HUES6 (cell line): ENCODE results near the gene OTC.

Experiments used
- H3K27ac ChIP-seq: 2 replicates; pipeline ENCODE4 v1.7.0; 2013; ENCODE audit warnings: low read depth, mild to moderate bottlenecking, low read length, inconsistent platforms
- H3K27me3 ChIP-seq: 2 replicates; pipeline ENCODE4 v1.6.1; 2013; ENCODE audit warnings: low read length; ENCODE audit not compliant: control insufficient read depth, insufficient read depth
- H3K36me3 ChIP-seq: 2 replicates; pipeline ENCODE4 v1.6.1; 2013; ENCODE audit warnings: low read length; ENCODE audit not compliant: control insufficient read depth, insufficient read depth
- H3K4me1 ChIP-seq: 2 replicates; pipeline ENCODE4 v1.6.1; 2013; ENCODE audit warnings: low read length; ENCODE audit not compliant: control insufficient read depth, insufficient read depth
- H3K4me3 ChIP-seq: 2 replicates; pipeline ENCODE4 v1.5.1; 2013; ENCODE audit warnings: low read depth, low read length
- H3K9ac ChIP-seq: one replicate; pipeline ENCODE4 v1.6.1; 2013; ENCODE audit warnings: mild to moderate bottlenecking, low read length
- H3K9me3 ChIP-seq: 2 replicates; pipeline ENCODE4 v1.6.1; 2013; ENCODE audit warnings: low read depth, low read length; ENCODE audit not compliant: control insufficient read depth, insufficient read depth

The OTC gene

GRCh38 chrX:38327007-38327774 lies 25.2 kb upstream of the OTC start, which contains the start of gene RPGR:
RPGR (minus strand) TSS chrX:38327509; CDS start chrX:38327367, 142 bp downstream.
- Histone ChIP-seq H3K27ac (peak within 1 kb of the TSS; percentile 79), H3K27me3 (no peaks in the 10 kb centered on the region)

GRCh38 chrX:38327775-38328081 lies 24.7 kb upstream of the OTC start:
- no peak overlapping the region for H3K9ac ChIP-seq
- H3K27me3 ChIP-seq = peaks cover 2% of the 10 kb centered on the region
- H3K4me3 ChIP-seq = peak overlapping the region; percentile 95
- H3K4me1 ChIP-seq = peaks cover 3% of the 10 kb centered on the region; the same call in 1 of the 2 replicates
- no peaks in the 10 kb centered on the region for H3K36me3 ChIP-seq
- H3K27ac ChIP-seq = no peak overlapping the region
- no peaks in the 10 kb centered on the region for H3K9me3 ChIP-seq

More at GRCh38 chrX:38327007-38327774, 25.2 kb upstream of the OTC start, which contains the start of gene RPGR:
- Histone ChIP-seq H3K4me1 (peaks cover 3% of the 10 kb centered on the region; the same call in 1 of the 2 replicates), H3K9ac (peak within 1 kb of the TSS; percentile 84), H3K36me3 (no peaks in the 10 kb centered on the region), H3K4me3 (peak within 1 kb of the TSS; percentile 95), H3K9me3 (no peaks in the 10 kb centered on the region)

- Histone ChIP-seq H3K4me3 (no peak overlapping the region), H3K9ac (no peak overlapping the region), H3K36me3 (no peaks in the 10 kb centered on the region), H3K9me3 (no peaks in the 10 kb centered on the region), H3K4me1 (peaks cover 3% of the 10 kb centered on the region; the same call in 1 of the 2 replicates), H3K27ac (no peak overlapping the region), H3K27me3 (peaks cover 3% of the 10 kb centered on the region)
These were observed 19.9 kb upstream of the OTC start for GRCh38 chrX:38332505-38332904.

- H3K27ac ChIP-seq = no peak overlapping the region
- H3K4me3 ChIP-seq = no peak overlapping the region
- H3K9me3 ChIP-seq = no peaks in the 10 kb centered on the region
- no peak overlapping the region for H3K9ac ChIP-seq
- H3K36me3 ChIP-seq = no peaks in the 10 kb centered on the region
- peaks cover 3% of the 10 kb centered on the region for H3K27me3 ChIP-seq
- H3K4me1 ChIP-seq = 0 out of 2 replicates have a peak, but pooled peaks cover 5% of the 10 kb centered on the region
These were observed 17.0 kb upstream of the OTC start for GRCh38 chrX:38335382-38335781.

- Histone ChIP-seq H3K4me3 (no peak overlapping the region), H3K36me3 (no peaks in the 10 kb centered on the region), H3K9me3 (no peaks in the 10 kb centered on the region), H3K9ac (no peak overlapping the region), H3K4me1 (0 out of 2 replicates have a peak, but pooled peaks cover 5% of the 10 kb centered on the region), H3K27ac (no peak overlapping the region), H3K27me3 (peaks cover 3% of the 10 kb centered on the region)
These were observed 15.7 kb upstream of the OTC start for GRCh38 chrX:38336538-38337240.

GRCh38 chrX:38341442-38341841 lies 11.0 kb upstream of the OTC start:
- Histone ChIP-seq H3K4me3 (no peak overlapping the region), H3K9me3 (no peaks in the 10 kb centered on the region), H3K27ac (no peak overlapping the region), H3K9ac (no peak overlapping the region), H3K4me1 (0 out of 2 replicates have a peak, but pooled peaks cover 5% of the 10 kb centered on the region), H3K27me3 (no peaks in the 10 kb centered on the region; the same call in 1 of the 2 replicates), H3K36me3 (no peaks in the 10 kb centered on the region)

- no peaks in the 10 kb centered on the region; the same call in 1 of the 2 replicates for H3K27me3 ChIP-seq
- no peak overlapping the region for H3K27ac ChIP-seq
- no peaks in the 10 kb centered on the region for H3K9me3 ChIP-seq
- no peaks in the 10 kb centered on the region for H3K36me3 ChIP-seq
- H3K9ac ChIP-seq = no peak overlapping the region
- peaks cover 10% of the 10 kb centered on the region; the same call in 1 of the 2 replicates for H3K4me1 ChIP-seq
- no peak overlapping the region for H3K4me3 ChIP-seq
These were observed 9.3 kb upstream of the OTC start for GRCh38 chrX:38342853-38343778.

- no peaks in the 10 kb centered on the region for H3K9me3 ChIP-seq
- peaks cover 5% of the 10 kb centered on the region; the same call in 1 of the 2 replicates for H3K4me1 ChIP-seq
- H3K4me3 ChIP-seq = no peak overlapping the region
- no peak overlapping the region for H3K9ac ChIP-seq
- no peaks in the 10 kb centered on the region for H3K36me3 ChIP-seq
- H3K27ac ChIP-seq = no peak overlapping the region
- H3K27me3 ChIP-seq = peaks cover 3% of the 10 kb centered on the region; the same call in 1 of the 2 replicates
These were observed 6.3 kb upstream of the OTC start for GRCh38 chrX:38346150-38346549.

- H3K9ac ChIP-seq = no peak overlapping the region
- no peaks in the 10 kb centered on the region for H3K9me3 ChIP-seq
- no peak overlapping the region for H3K27ac ChIP-seq
- H3K4me3 ChIP-seq = no peak overlapping the region
- H3K36me3 ChIP-seq = no peaks in the 10 kb centered on the region
- peaks cover 3% of the 10 kb centered on the region; the same call in 1 of the 2 replicates for H3K27me3 ChIP-seq
- peaks cover 5% of the 10 kb centered on the region; the same call in 1 of the 2 replicates for H3K4me1 ChIP-seq
These were observed 5.3 kb upstream of the OTC start for GRCh38 chrX:38347136-38347535.

GRCh38 chrX:38351346-38351745 lies 1.1 kb upstream of the OTC start:
- Histone ChIP-seq H3K9ac (no peak overlapping the region), H3K27ac (no peak overlapping the region), H3K36me3 (no peaks in the 10 kb centered on the region), H3K4me3 (no peak overlapping the region), H3K27me3 (peaks cover 3% of the 10 kb centered on the region; the same call in 1 of the 2 replicates), H3K9me3 (no peaks in the 10 kb centered on the region), H3K4me1 (peaks cover 5% of the 10 kb centered on the region; the same call in 1 of the 2 replicates)
